ENCODE measurements around the gene PACS1.

DNA sequence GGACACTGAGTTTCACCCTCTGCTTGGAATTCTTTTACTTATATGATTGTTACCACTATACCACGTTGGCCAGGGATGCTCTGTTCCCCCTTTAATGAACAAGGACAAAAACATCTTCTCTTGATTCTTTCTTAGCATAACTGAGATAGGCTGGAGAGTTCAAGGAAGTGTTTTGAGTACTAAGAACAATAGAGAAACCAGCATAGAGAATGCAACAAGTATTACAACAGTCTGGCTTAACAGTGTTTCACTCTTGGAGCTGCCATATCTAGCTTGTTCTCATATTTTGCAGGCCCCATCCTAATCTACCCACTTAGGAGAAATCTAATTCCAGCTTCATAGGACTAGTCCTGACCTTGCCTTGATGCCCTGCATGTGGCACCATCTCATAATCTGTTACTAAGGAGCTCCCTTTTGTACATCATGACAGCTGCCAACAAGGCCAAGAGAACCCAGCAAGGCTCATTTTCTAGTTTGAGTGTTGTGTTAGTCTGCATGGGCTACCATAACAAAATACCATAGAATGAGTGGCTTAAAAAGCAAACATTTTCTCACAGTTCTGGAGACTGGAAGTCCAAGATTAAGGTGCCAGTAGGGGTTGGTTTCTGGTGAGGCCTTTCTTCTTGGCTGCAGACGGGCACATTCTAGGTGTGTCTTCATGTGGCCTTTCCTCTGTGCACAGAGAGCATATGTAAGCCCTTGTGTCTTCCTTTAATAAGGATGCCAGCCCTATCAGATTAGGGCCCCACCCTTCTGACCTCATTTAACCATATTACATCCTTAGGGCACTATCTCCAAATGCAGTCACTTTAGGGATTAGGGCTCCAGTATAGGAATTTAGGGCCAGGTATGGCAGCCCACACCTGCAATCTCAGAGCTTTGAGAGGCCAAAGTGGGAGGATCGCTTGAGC is 37.8 kb downstream of the PACS1 start:
- TF ChIP-seq, protein P1, sequence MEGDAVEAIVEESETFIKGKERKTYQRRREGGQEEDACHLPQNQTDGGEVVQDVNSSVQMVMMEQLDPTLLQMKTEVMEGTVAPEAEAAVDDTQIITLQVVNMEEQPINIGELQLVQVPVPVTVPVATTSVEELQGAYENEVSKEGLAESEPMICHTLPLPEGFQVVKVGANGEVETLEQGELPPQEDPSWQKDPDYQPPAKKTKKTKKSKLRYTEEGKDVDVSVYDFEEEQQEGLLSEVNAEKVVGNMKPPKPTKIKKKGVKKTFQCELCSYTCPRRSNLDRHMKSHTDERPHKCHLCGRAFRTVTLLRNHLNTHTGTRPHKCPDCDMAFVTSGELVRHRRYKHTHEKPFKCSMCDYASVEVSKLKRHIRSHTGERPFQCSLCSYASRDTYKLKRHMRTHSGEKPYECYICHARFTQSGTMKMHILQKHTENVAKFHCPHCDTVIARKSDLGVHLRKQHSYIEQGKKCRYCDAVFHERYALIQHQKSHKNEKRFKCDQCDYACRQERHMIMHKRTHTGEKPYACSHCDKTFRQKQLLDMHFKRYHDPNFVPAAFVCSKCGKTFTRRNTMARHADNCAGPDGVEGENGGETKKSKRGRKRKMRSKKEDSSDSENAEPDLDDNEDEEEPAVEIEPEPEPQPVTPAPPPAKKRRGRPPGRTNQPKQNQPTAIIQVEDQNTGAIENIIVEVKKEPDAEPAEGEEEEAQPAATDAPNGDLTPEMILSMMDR (IDR thresholded peaks at IDR 0.05; ENCODE audit: insufficient read depth, low read depth, low read length): no peak
- no peak for TF ChIP-seq EZH2 (IDR thresholded peaks at IDR 0.05; ENCODE audit: insufficient read depth, low read length)

Measured in astrocyte (in vitro differentiated cells and primary cell).